ENCODE results near the gene CACNA1D.

The CACNA1D gene

DNA sequence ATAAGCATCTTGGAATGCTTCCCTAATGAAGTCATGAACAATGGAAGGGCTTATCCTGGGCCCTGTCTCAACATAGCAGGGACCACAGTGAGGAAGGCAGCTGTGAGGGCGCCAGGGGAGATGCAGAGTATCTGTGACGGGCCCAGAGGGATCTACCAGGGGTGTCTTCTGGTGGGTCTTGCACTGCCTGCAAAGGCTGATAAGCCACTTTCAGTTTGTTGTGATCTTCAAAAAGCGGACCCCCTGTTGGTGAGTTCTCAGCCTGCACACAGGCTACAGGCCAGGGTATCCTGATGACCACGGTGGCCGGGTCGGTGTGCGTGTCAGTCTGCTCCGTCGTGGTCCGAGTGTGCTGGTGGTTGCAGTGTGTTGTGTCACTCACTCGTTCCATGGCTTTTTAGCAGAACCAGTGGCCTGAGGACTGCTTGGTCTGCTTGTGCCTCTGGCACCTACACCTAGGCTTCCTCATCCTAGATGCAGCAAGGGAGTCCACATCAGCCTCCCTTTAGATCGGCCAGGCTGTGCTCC, 305.0 kb downstream of the CACNA1D start:
- Histone ChIP-seq H3K4me3 (no peak overlapping the region), H3K36me3 (ENCODE audit: insufficient read depth, low read length) (no peaks in the 10 kb centered on the region), H3K9ac (ENCODE audit: insufficient read length) (no peak overlapping the region), H3K27ac (no peak overlapping the region), H3K9me3 (ENCODE audit: low read depth, low read length) (no peaks in the 10 kb centered on the region)
- DNase-seq (ENCODE audit: low read depth, low spot score): no peak
- TF ChIP-seq FOXP2 (optimal IDR thresholded peaks at IDR 0.05; ENCODE audit: control extremely low read depth, extremely low read length, insufficient read depth) (no peak), POLR2AphosphoS5 (IDR thresholded peaks at IDR 0.05; ENCODE audit: borderline replicate concordance, low read depth, low read length) (no peak), EZH2 (IDR thresholded peaks at IDR 0.05) (no peak)

DNA sequence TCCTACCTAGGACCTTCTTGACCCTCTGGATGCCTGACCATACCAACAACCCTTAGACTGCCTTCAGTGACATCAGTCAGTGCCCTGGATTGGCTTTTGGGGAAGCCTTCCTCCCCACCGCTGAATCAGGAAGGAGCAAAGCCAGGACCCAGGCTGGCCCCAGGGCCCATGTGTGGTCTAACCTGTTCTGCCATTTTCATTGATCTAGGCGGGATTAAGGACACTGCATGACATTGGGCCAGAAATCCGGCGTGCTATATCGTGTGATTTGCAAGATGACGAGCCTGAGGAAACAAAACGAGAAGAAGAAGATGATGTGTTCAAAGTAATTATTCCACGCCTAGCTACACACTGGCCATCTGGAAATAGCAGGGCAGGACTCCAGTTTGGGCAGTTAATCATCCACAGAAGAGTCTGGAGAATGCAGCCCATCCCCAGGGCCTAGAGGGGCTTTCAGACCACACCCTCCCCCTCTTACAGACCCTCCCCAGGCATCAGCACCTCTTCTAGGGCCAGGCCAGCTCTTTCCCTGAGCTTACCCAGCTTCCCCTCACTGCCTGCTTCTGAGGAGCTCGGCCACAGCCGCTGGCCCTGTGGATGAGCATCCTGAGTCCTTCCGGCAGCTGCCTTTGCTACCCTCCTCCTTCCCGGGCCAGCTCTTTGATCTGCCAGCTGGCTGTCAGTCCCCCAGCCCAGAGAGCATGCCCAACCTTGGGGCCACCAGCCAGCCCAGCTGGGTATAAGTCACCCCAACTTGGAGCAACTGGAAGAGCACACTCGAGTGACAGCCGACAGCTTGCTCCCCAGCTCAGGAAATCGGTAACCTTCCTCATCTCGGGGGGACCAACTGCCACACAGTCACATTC, 305.9 kb downstream of the CACNA1D start:
- no peak overlapping the region for H3K4me3 ChIP-seq
- no peak for DNase-seq (ENCODE audit: low read depth, low spot score)

DNA sequence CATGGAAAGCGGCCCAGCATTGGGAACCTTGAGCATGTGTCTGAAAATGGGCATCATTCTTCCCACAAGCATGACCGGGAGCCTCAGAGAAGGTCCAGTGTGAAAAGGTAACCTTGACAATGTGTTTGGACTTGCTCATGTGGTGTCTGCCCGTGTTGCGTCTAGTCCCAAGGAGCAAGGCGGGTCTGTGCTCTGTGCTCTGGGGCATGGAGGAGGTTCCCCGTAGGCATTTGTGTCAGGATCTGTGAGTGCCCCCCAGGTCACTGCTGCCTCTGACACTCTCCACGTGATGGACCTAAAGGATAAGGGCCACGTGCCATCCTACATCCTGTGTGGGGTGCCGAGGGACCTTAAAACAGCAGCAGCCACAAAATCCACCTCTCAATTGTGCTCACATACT, 306.9 kb downstream of the CACNA1D start:
- TF ChIP-seq EZH2 (IDR thresholded peaks at IDR 0.05) (no peak), POLR2AphosphoS5 (IDR thresholded peaks at IDR 0.05; ENCODE audit: borderline replicate concordance, low read depth, low read length) (no peak), FOXP2 (optimal IDR thresholded peaks at IDR 0.05; ENCODE audit: control extremely low read depth, extremely low read length, insufficient read depth) (no peak)
- H3K4me3 ChIP-seq: no peak overlapping the region
- H3K36me3 ChIP-seq (ENCODE audit: insufficient read depth, low read length): no peaks in the 10 kb centered on the region
- no peak for DNase-seq (ENCODE audit: low read depth, low spot score)
- H3K27ac ChIP-seq: no peak overlapping the region
- no peak overlapping the region for H3K9ac ChIP-seq (ENCODE audit: insufficient read length)
- no peaks in the 10 kb centered on the region for H3K9me3 ChIP-seq (ENCODE audit: low read depth, low read length)

More for the DNA sequence above, 305.9 kb downstream of the CACNA1D start:
- Histone ChIP-seq H3K36me3 (ENCODE audit: insufficient read depth, low read length) (no peaks in the 10 kb centered on the region), H3K9me3 (ENCODE audit: low read depth, low read length) (no peaks in the 10 kb centered on the region), H3K9ac (ENCODE audit: insufficient read length) (no peak overlapping the region), H3K27ac (no peak overlapping the region)
- TF ChIP-seq EZH2 (IDR thresholded peaks at IDR 0.05) (no peak), FOXP2 (optimal IDR thresholded peaks at IDR 0.05; ENCODE audit: control extremely low read depth, extremely low read length, insufficient read depth) (no peak), POLR2AphosphoS5 (IDR thresholded peaks at IDR 0.05; ENCODE audit: borderline replicate concordance, low read depth, low read length) (no peak)

DNA sequence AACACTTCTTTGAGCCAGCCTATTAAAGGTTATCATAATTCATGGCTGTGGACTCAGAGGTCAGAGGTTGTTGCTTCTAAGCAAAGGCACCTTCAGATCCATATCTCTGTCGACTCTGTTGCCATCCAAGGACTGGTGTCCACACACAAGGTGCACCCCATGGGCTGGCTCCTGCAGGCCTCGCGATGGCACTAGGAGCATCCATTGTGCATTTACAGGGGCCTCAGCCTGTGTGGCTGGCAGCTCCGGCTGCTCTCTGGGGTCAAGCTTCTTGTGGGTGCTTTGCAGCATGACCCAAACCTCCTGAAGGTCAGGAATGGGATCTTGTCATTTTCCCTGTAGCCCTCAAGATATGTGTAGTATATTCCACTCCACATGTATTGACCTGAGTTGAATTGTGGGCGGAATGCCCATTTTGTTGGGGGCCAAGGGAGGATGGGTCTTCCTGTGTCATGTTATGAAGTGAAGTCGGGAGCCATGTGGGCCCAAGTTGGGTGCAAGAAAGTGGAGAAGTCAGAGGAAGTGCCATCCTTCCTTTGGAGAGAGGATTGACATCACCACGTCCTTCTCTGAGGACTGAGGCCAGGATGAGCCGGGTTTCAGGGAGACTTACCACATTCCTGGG, 308.0 kb downstream of the CACNA1D start:
- Histone ChIP-seq H3K36me3 (ENCODE audit: insufficient read depth, low read length) (no peaks in the 10 kb centered on the region), H3K9me3 (ENCODE audit: low read depth, low read length) (no peaks in the 10 kb centered on the region), H3K9ac (ENCODE audit: insufficient read length) (no peak overlapping the region), H3K4me3 (no peak overlapping the region), H3K27ac (no peak overlapping the region)
- no peak for TF ChIP-seq FOXP2 (optimal IDR thresholded peaks at IDR 0.05; ENCODE audit: control extremely low read depth, extremely low read length, insufficient read depth)
- TF ChIP-seq EZH2 (IDR thresholded peaks at IDR 0.05): no peak
- TF ChIP-seq POLR2AphosphoS5 (IDR thresholded peaks at IDR 0.05; ENCODE audit: borderline replicate concordance, low read depth, low read length): no peak
- DNase-seq (ENCODE audit: low read depth, low spot score): no peak

DNA sequence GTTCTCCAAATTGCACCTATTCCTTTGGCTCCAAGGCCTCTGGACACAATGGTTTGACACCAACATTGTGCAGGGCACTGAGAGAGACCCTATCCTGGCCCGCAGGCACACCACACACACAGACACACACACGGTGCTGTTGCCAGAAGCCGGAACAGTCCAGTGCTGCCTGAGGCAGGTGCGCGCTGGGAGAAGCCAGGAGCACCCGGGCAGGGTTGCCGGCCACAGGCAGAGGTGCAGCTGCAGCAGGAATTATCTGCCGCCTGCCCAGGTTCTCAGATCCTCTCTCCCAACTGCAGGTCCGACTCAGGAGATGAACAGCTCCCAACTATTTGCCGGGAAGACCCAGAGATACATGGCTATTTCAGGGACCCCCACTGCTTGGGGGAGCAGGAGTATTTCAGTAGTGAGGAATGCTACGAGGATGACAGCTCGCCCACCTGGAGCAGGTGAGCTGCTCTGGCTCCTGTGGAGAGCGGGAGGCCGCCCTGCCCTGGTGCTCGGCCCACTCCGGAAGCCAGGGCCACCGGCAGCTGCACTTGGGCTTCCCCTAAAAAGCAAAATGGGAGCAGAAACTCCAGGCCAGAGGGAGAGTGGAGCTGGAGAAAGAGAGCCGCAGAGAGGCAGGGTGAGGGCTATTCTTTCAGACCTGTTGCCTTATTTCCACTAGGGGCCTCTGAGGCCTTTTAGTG, 308.9 kb downstream of the CACNA1D start:
- TF ChIP-seq FOXP2 (optimal IDR thresholded peaks at IDR 0.05; ENCODE audit: control extremely low read depth, extremely low read length, insufficient read depth) (no peak), EZH2 (IDR thresholded peaks at IDR 0.05) (no peak), POLR2AphosphoS5 (IDR thresholded peaks at IDR 0.05; ENCODE audit: borderline replicate concordance, low read depth, low read length) (no peak)
- Histone ChIP-seq H3K27ac (no peak overlapping the region), H3K36me3 (ENCODE audit: insufficient read depth, low read length) (no peaks in the 10 kb centered on the region)

DNA sequence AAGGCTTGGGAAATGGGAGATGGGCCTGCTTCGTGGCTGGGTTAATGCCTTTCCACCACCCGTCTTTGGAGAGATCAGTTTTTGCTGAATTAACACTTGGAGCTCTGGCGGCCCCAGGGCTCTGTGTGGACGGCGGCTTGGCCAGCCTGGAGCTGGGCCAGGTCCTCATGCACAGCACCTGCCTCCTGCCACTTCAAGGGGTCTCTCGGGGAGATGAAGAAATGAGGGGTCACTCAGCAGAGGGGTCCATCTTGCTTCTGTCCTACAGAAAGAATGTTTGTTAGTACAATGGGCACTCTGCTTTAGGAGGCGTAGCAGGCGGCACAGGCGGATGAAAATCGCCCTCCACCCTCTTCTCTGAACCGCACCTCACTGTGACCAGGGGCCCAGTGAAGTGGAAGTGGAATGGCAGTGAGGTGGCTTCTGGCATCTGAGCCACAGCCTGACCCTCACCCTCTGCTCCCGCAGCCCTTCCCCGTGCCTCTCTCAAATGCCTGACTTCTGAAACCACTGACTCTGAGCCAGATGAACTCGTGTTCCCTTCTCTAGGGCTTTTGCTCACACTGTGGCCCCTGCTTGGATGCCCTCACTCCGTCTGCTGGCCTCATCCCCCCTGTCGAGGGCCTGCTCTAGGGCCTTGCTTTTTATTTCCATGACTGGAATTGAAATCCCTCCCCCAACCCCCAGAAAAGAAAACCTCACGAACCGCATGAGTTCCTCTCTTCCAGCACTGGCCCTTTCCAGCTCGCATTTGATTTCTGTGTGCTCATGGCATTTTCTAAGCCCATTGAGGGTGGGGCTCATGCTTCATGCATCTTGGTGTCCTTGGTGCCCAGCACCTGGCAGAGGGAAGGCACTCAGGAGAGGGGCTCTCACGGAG, 309.6 kb downstream of the CACNA1D start:
- Histone ChIP-seq H3K9ac (ENCODE audit: insufficient read length) (no peak overlapping the region), H3K9me3 (ENCODE audit: low read depth, low read length) (no peaks in the 10 kb centered on the region), H3K36me3 (ENCODE audit: insufficient read depth, low read length) (no peaks in the 10 kb centered on the region), H3K4me3 (no peak overlapping the region), H3K27ac (no peak overlapping the region)
- DNase-seq (ENCODE audit: low read depth, low spot score): no peak
- TF ChIP-seq FOXP2 (optimal IDR thresholded peaks at IDR 0.05; ENCODE audit: control extremely low read depth, extremely low read length, insufficient read depth) (no peak), EZH2 (IDR thresholded peaks at IDR 0.05) (no peak), POLR2AphosphoS5 (IDR thresholded peaks at IDR 0.05; ENCODE audit: borderline replicate concordance, low read depth, low read length) (no peak)

More for the DNA sequence above, 308.9 kb downstream of the CACNA1D start:
- no peaks in the 10 kb centered on the region for H3K9me3 ChIP-seq (ENCODE audit: low read depth, low read length)
- no peak for DNase-seq (ENCODE audit: low read depth, low spot score)
- H3K4me3 ChIP-seq: no peak overlapping the region
- H3K9ac ChIP-seq (ENCODE audit: insufficient read length): no peak overlapping the region

DNA sequence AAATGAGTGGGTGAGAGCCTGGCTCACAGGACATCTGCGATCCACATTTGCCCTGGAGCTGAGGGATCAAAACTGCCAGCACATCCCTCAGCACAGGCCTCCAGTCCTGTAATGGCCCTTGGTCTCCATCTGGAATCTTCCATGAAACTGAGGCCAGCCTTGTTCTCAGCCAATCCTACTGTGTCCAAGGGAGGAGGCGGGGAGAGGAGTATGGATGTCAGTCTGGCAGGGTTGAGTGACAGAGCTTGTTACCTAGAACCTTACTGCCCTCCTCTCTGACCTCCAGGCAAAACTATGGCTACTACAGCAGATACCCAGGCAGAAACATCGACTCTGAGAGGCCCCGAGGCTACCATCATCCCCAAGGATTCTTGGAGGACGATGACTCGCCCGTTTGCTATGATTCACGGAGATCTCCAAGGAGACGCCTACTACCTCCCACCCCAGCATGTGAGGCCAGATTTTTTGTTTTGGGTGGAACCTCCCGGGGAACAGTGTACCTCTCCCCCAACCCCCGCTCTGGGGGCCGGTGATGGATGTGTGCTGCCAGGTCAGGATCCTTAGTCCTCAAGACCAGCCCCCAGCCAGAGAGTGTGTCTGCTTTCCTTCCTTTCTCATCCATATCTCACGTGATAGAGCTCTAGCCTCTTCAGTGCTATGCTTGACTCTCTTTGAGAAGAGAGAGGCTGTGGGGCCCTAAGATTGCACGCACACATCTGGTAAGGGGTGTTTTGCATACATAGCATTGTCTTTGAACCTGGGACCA, 310.5 kb downstream of the CACNA1D start:
- no peak for TF ChIP-seq EZH2 (IDR thresholded peaks at IDR 0.05)
- TF ChIP-seq POLR2AphosphoS5 (IDR thresholded peaks at IDR 0.05; ENCODE audit: borderline replicate concordance, low read depth, low read length): no peak
- no peak for TF ChIP-seq FOXP2 (optimal IDR thresholded peaks at IDR 0.05; ENCODE audit: control extremely low read depth, extremely low read length, insufficient read depth)
- H3K9ac ChIP-seq (ENCODE audit: insufficient read length): no peak overlapping the region
- no peak overlapping the region for H3K4me3 ChIP-seq
- DNase-seq (ENCODE audit: low read depth, low spot score): no peak
- H3K9me3 ChIP-seq (ENCODE audit: low read depth, low read length): no peaks in the 10 kb centered on the region
- no peaks in the 10 kb centered on the region for H3K36me3 ChIP-seq (ENCODE audit: insufficient read depth, low read length)
- no peak overlapping the region for H3K27ac ChIP-seq
